ENCODE data around the gene MED13.

MED13 gene

GRCh38 chr17:61908292-61909037, 156.6 kb downstream of the MED13 start:
- no peak for TF ChIP-seq REST (IDR thresholded peaks at IDR 0.05; ENCODE audit: insufficient read depth in 1 of 2, low read depth in 2 of 2, low read length in 2 of 2)
- no peak for TF ChIP-seq POLR2AphosphoS5 (IDR thresholded peaks at IDR 0.05; ENCODE audit: low read depth, low read length)
- TF ChIP-seq SIN3A (IDR thresholded peaks at IDR 0.05; ENCODE audit: borderline replicate concordance, insufficient read depth, low read length), result no peak

DNA sequence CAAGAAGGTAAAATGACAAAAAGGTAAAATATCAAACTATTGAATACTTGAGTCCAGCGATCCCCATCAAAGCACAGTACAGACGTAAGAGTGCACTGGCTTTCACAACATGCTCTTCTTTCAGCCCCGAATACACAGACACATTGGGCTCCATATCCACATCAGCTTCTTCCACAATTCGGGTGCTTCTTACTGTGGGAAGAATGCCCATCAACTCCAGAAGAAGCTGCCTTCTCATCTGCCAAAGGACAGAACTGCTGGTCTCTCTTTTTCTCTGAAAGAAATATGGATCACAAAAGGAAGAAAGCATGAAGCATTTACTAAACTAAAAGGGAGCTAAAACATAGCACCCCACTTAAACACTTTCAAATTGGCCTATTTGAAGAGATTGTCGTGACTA, 157.7 kb downstream of the MED13 start:
- TF ChIP-seq TAF1 (IDR thresholded peaks at IDR 0.05; ENCODE audit: borderline replicate concordance, insufficient read depth, low read length), result no peak
- no peak for TF ChIP-seq FOXP2 (optimal IDR thresholded peaks at IDR 0.05; ENCODE audit: borderline replicate concordance, extremely low read depth, extremely low read length, insufficient read depth)
- TF ChIP-seq REST (IDR thresholded peaks at IDR 0.05; ENCODE audit: insufficient read depth in 1 of 2, low read depth in 2 of 2, low read length in 2 of 2), result no peak
- TF ChIP-seq POLR2AphosphoS5 (IDR thresholded peaks at IDR 0.05; ENCODE audit: low read depth, low read length), result no peak
- no peak for TF ChIP-seq SIN3A (IDR thresholded peaks at IDR 0.05; ENCODE audit: borderline replicate concordance, insufficient read depth, low read length)

- TF ChIP-seq SIN3A (IDR thresholded peaks at IDR 0.05; ENCODE audit: borderline replicate concordance, insufficient read depth, low read length), result no peak
- no peak for TF ChIP-seq FOXP2 (optimal IDR thresholded peaks at IDR 0.05; ENCODE audit: borderline replicate concordance, extremely low read depth, extremely low read length, insufficient read depth)
- no peak for TF ChIP-seq REST (IDR thresholded peaks at IDR 0.05; ENCODE audit: insufficient read depth in 1 of 2, low read depth in 2 of 2, low read length in 2 of 2)
- no peak for TF ChIP-seq TAF1 (IDR thresholded peaks at IDR 0.05; ENCODE audit: borderline replicate concordance, insufficient read depth, low read length)
- TF ChIP-seq POLR2AphosphoS5 (IDR thresholded peaks at IDR 0.05; ENCODE audit: low read depth, low read length), result no peak
Measured at GRCh38 chr17:61904094-61904710, 160.9 kb downstream of the MED13 start.

- TF ChIP-seq REST (IDR thresholded peaks at IDR 0.05; ENCODE audit: insufficient read depth in 1 of 2, low read depth in 2 of 2, low read length in 2 of 2), result no peak
Measured at GRCh38 chr17:61903251-61903650, 161.8 kb downstream of the MED13 start.

Measured in PFSK-1 (cell line).